Central memory CD4-positive, alpha-beta T cell (primary cell): Measurements from ENCODE around the gene CCDC81.

ENCODE experiments used
- DNase-seq: peaks from one replicate; pipeline ENCODE4 v3.0.0; 2022

The CCDC81 gene

GRCh38 chr11:86469491-86470388 lies 95.1 kb downstream of the CCDC81 start:
- no peak for DNase-seq
